Activated CD4-positive, alpha-beta T cell treated with anti-CD3 and anti-CD28 coated beads, Interleukin-2, amount 10 ng/mL, durations not matched to agents 7 days and 5 days (primary cell): ENCODE results near the gene MAT2A. TPM values are rescaled to one million over a fixed set of nuclear protein-coding genes. Genes with fewer than 3 reads are reported as not detected.

Experiments used
- CTCF ChIA-PET: fragments of 350-600 bp; sonication (Branson Sonifier 250); formaldehyde crosslinking; loops from one replicate; lab custom pipeline; 2021; ENCODE audit warnings: antibody characterized with exemption; lab: Charles Lee
- POLR2A ChIA-PET: fragments of 350-600 bp; sonication (Branson Sonifier 250); formaldehyde crosslinking; loops from one replicate; lab custom pipeline; 2021; ENCODE audit warnings: antibody characterized with exemption; lab: Charles Lee
- DNase-seq: peaks from one replicate; pipeline ENCODE4 v3.0.0-alpha.2; 2020
- H3K27ac Mint-ChIP-seq: one replicate; pipeline ENCODE4 v1.8.0; 2021; ENCODE audit warnings: mild to moderate bottlenecking, moderate library complexity, mixed read lengths
- H3K27me3 Mint-ChIP-seq: one replicate; pipeline ENCODE4 v1.8.0; 2021; ENCODE audit warnings: mixed read lengths
- H3K36me3 Mint-ChIP-seq: one replicate; pipeline ENCODE4 v1.8.0; 2021; ENCODE audit warnings: low read depth, mixed read lengths
- H3K4me1 Mint-ChIP-seq: one replicate; pipeline ENCODE4 v1.8.0; 2021; ENCODE audit warnings: mixed read lengths
- H3K4me3 Mint-ChIP-seq: one replicate; pipeline ENCODE4 v1.8.0; 2021; ENCODE audit warnings: mild to moderate bottlenecking, moderate library complexity, mixed read lengths
- H3K9me3 Mint-ChIP-seq: one replicate; pipeline ENCODE4 v1.8.0; 2021; ENCODE audit warnings: mixed read lengths
- total RNA-seq, 2 experiments: library from RNA; stranded (reverse); gene quantifications; one replicate each; pipeline ENCODE4 v1.2.3, GENCODE V29; 2021

Gene MAT2A
- total RNA-seq, 2 experiments from 2014 or later = 263 to 269 TPM

DNA sequence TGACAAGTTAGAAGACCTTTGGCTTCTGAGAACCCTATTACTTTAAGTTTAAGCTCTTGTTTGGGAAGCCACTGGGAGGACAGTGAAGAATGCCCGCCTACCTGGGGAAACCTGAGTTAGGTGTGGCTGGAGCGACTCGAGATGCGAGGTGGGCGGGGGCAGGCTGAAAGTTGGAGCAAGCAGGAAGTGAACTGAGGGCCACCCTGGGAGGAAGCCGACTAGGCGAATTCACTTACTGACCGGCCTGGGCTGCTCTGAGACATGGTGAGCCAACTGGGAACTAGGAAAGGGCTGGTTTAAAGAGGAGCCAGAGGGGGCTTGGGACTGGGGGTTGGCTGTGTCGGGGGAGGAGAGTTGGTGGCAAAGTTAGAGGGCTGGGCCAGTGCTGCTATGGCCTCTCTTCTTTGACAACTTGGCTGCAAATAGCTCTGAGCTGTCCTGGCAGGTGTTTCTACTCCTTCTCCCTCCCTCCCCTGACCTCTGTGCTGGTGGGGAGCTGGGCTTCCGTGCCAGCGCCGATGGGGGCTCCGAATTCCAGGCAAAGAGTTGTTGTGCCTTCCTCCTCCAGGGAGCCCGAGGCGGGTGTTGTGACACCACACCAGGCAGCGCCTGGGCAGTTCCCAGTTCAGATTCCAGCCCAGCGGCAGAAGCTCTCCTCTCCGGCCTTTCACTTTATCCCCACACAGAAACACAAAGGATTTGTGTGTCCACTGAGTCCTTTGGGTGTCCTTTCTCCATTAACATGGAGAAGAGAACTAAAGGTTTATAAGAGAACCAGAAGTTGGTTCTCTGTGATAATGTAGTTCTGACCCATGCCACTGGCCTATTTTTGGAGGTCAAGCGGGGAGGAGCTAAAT lies 38.6 kb downstream of the MAT2A start, which contains the start of gene VAMP8:
Gene VAMP8, plus strand, starts transcription at position 201 of the 857 bp plus-strand sequence. Its CDS starts 61 bp downstream, at position 262.
- Mint-ChIP-seq H3K4me3 (peak within 1 kb of the TSS; percentile 93), H3K27me3 (peaks cover 2% of the 10 kb centered on the region), H3K4me1 (peaks cover 39% of the 10 kb centered on the region), H3K9me3 (no peaks in the 10 kb centered on the region), H3K36me3 (peaks cover 31% of the 10 kb centered on the region), H3K27ac (peak within 1 kb of the TSS; percentile 92)
- DNase-seq = peak; percentile 73
- CTCF ChIA-PET = interaction anchor here (1.0 to 2.3 kb wide), 4 partner anchors 10 to 59 kb away, joined by 3 to 10 read pairs (median 4); no protein-coding TSS in a partner anchor
- POLR2A ChIA-PET = no interaction called here

DNA sequence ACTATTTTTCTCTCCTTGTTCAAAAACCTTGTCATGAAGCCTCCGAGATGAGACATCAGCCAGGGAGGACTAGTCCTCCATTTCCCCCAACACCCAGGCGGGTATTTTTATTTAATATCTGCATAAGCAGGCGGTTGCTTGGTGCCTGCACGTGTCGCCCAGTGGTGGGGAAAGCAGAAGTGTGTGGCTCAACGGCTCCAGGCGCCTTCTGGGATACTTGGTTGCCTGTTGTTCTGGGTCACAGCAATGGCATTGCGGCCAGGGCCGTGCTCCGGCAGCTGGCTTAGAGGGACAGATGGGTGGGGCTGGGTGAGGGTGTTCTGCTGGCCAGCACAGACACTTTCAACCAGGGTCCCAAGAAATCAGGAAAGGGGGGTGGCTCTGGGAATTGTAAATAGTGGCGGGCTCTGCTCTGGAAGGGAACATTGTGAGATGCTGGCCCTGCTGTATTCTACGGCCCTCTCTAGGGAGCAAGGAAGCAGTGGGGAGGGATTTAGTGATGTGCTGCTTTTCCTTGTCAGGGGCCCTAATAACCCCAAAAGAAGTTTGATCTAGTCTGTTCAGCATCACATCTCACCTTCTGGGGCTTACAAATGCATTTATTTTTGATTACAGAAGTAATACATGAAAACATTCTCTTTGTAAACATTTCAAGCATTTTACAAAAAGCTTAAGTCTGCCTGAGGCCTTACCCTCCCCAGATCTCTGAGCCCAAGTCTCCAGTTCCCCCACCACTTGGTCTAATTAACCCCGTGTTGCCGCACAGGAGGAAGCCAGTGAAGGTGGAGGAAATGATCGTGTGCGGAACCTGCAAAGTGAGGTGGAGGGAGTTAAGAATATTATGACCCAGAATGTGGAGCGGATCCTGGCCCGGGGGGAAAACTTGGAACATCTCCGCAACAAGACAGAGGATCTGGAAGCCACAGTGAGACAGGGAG lies 39.5 kb downstream of the MAT2A start:
- POLR2A ChIA-PET = no interaction called here
- peak; percentile 36 for DNase-seq
- CTCF ChIA-PET = interaction anchor here (0.8 to 2.3 kb wide), 4 partner anchors 11 to 26 kb away, joined by 3 to 10 read pairs (median 4); no protein-coding TSS in a partner anchor
- H3K27me3 Mint-ChIP-seq = no peaks in the 10 kb centered on the region
- peaks cover 33% of the 10 kb centered on the region for H3K36me3 Mint-ChIP-seq
- peaks cover 44% of the 10 kb centered on the region for H3K4me1 Mint-ChIP-seq
- peak overlapping the region; percentile 92 for H3K27ac Mint-ChIP-seq
- no peaks in the 10 kb centered on the region for H3K9me3 Mint-ChIP-seq
- peak overlapping the region; percentile 93 for H3K4me3 Mint-ChIP-seq

- Mint-ChIP-seq H3K4me3 (peak overlapping the region; percentile 93), H3K27ac (peak overlapping the region; percentile 92), H3K9me3 (no peaks in the 10 kb centered on the region), H3K4me1 (peaks cover 50% of the 10 kb centered on the region), H3K27me3 (no peaks in the 10 kb centered on the region), H3K36me3 (peaks cover 38% of the 10 kb centered on the region)
- no peak for DNase-seq
- CTCF ChIA-PET = interaction anchor here (0.8 to 2.3 kb wide), 2 partner anchors 15 to 27 kb away, joined by 3 to 10 read pairs; no protein-coding TSS in a partner anchor
- POLR2A ChIA-PET = no interaction called here
These were observed 40.4 kb downstream of the MAT2A start for GRCh38 chr2:85579266-85579935.

DNA sequence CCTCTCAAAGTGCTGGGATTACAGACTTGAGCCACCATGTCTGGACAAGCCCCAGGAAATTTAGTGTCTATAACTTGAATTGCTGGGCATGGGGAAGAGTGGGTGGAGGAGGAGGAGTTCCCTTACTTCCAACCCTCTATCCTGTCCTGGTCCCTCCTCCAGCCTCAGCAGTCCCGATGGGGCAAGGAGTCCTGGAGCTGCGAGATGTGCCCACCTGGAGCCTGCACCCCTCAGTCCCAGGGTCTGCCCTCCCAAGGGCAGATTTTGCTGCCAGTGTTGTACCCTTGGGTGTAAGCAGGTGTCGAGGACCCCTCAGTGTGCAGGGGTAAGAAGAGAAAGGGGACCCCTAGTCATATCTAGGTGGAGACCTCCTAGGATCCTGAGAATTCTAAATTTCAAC lies 41.2 kb downstream of the MAT2A start:
- H3K36me3 Mint-ChIP-seq = peaks cover 38% of the 10 kb centered on the region
- POLR2A ChIA-PET = no interaction called here
- H3K27ac Mint-ChIP-seq = peak overlapping the region; percentile 62
- peaks cover 55% of the 10 kb centered on the region for H3K4me1 Mint-ChIP-seq
- DNase-seq = no peak
- CTCF ChIA-PET = no interaction called here
- no peaks in the 10 kb centered on the region for H3K9me3 Mint-ChIP-seq
- H3K4me3 Mint-ChIP-seq = no peak overlapping the region
- no peaks in the 10 kb centered on the region for H3K27me3 Mint-ChIP-seq

GRCh38 chr2:85582492-85582891 lies 43.5 kb downstream of the MAT2A start:
- ChIA-PET POLR2A (no interaction called here), CTCF (interaction anchor here (1.1 to 1.5 kb wide), 2 partner anchors 14 to 30 kb away, joined by 4 to 5 read pairs; partner anchors contain the start of gene RNF181)
- Mint-ChIP-seq H3K9me3 (no peaks in the 10 kb centered on the region), H3K27ac (peak overlapping the region; percentile 58), H3K36me3 (peaks cover 40% of the 10 kb centered on the region), H3K4me1 (peaks cover 66% of the 10 kb centered on the region), H3K4me3 (no peak overlapping the region), H3K27me3 (no peaks in the 10 kb centered on the region)
- no peak for DNase-seq

DNA sequence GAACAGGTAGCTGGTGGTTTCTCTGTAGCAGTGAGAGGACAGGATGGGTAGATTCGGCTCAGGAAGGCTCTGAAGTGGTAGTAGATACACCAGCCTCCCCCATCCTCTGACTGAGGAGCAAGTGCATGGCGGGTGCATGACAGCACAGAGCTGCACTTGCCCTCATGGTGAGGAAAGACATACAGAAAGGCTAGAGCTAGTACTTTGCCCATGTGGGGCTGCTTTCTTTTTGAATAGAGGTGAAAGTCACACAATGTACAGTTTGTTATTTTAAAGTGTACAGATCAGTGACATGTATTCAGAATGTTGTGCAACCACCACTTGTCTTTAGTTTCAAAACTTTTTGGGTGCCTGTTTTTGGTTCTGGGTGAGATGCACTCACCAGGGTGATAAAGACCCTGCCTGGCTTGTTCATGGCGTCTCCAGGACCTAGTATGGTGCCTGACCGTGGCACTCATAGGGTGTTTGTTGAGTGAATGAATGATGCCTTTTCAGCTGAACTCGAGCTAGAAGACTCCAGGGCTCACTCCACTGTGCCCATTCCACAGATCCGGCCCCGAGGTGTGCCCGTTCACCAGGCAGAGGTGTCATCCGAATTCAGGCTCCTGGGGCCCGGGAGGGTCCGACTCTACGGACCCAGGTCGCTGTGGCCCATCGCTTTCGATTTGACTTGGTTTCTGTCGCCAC lies 44.8 kb downstream of the MAT2A start:
- peak overlapping the region; percentile 83 for H3K4me3 Mint-ChIP-seq
- DNase-seq = peak; percentile 49
- peak overlapping the region; percentile 91 for H3K27ac Mint-ChIP-seq
- H3K36me3 Mint-ChIP-seq = peaks cover 33% of the 10 kb centered on the region
- peaks cover 69% of the 10 kb centered on the region for H3K4me1 Mint-ChIP-seq
- no peaks in the 10 kb centered on the region for H3K9me3 Mint-ChIP-seq
- ChIA-PET POLR2A (interaction anchor here (0.6 kb wide), 1 partner anchor 40 kb away, joined by 4 read pairs; no protein-coding TSS in a partner anchor), CTCF (interaction anchor here (0.6 to 1.5 kb wide), 4 partner anchors 12 to 721 kb away, joined by 3 to 5 read pairs (median 4); partner anchors contain the start of gene RNF181)
- H3K27me3 Mint-ChIP-seq = no peaks in the 10 kb centered on the region

GRCh38 chr2:85584354-85584856 lies 45.4 kb downstream of the MAT2A start, which contains the start of gene VAMP5:
Gene VAMP5 (plus strand): TSS chr2:85584431. CDS start chr2:85584491, 60 bp downstream.
- ChIA-PET CTCF (interaction anchor here (1.2 kb wide), 1 partner anchor 12 kb away, joined by 3 read pairs; no protein-coding TSS in a partner anchor), POLR2A (interaction anchor here (0.7 kb wide), 1 partner anchor 43 kb away, joined by 4 read pairs; no protein-coding TSS in a partner anchor)
- Mint-ChIP-seq H3K36me3 (peaks cover 30% of the 10 kb centered on the region), H3K4me1 (peaks cover 64% of the 10 kb centered on the region), H3K27ac (peak within 1 kb of the TSS; percentile 91), H3K4me3 (peak within 1 kb of the TSS; percentile 83), H3K9me3 (no peaks in the 10 kb centered on the region), H3K27me3 (no peaks in the 10 kb centered on the region)
- no peak for DNase-seq

GRCh38 chr2:85584857-85585780 lies 46.2 kb downstream of the MAT2A start:
- peak overlapping the region; percentile 83 for H3K4me3 Mint-ChIP-seq
- peak overlapping the region; percentile 90 for H3K27ac Mint-ChIP-seq
- ChIA-PET CTCF (interaction anchor here (0.9 to 1.2 kb wide), 2 partner anchors 13 to 18 kb away, joined by 3 read pairs; partner anchors contain the start of gene TMEM150A), POLR2A (interaction anchor here (0.7 kb wide), 1 partner anchor 42 kb away, joined by 4 read pairs; no protein-coding TSS in a partner anchor)
- H3K4me1 Mint-ChIP-seq = peaks cover 61% of the 10 kb centered on the region
- peaks cover 26% of the 10 kb centered on the region for H3K36me3 Mint-ChIP-seq
- no peaks in the 10 kb centered on the region for H3K9me3 Mint-ChIP-seq
- DNase-seq = peak; percentile 26
- H3K27me3 Mint-ChIP-seq = no peaks in the 10 kb centered on the region

DNA sequence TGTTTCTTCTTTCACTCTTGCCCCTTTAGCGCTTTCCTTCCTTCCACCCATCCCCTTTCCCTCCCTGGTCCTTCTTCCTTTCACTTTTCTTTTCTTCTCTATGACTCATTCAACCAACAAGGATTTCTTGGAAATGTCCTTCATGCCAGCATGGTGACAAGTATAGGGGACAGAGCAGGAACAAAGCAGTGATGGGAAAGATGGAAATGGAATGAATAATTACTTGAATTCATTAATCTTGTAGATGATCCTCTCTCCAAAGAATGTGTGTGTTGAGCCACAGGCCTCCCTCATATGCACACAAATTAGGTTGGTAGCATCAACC lies 46.8 kb downstream of the MAT2A start:
- CTCF ChIA-PET = interaction anchor here (0.9 kb wide), 1 partner anchor 17 kb away, joined by 3 read pairs; the partner anchor contains the start of gene TMEM150A
- H3K4me1 Mint-ChIP-seq = peaks cover 61% of the 10 kb centered on the region
- POLR2A ChIA-PET = no interaction called here
- no peaks in the 10 kb centered on the region for H3K27me3 Mint-ChIP-seq
- no peaks in the 10 kb centered on the region for H3K9me3 Mint-ChIP-seq
- peak overlapping the region; percentile 83 for H3K4me3 Mint-ChIP-seq
- H3K27ac Mint-ChIP-seq = peak overlapping the region; percentile 90
- H3K36me3 Mint-ChIP-seq = peaks cover 23% of the 10 kb centered on the region
- DNase-seq = no peak

DNA sequence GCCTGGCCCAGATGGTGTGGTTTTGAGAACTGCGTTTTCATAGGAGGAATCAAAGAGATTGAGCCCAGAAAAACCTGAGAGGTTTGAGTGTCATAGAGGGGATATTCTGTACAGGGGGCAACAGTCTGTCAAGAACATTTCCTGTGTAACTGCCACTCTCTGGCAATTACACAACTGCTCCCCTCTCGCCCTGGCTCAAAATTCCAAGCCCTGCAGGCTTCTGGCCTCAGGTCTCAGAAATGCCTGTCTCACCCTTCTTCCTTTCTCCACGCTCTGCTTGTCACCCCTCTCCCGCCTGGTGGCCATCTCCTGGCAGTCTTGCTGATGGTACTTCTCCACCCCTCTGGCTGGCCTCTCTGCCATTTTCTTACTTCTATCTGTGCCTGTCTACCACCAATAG lies 49.3 kb downstream of the MAT2A start:
- H3K4me1 Mint-ChIP-seq = peaks cover 49% of the 10 kb centered on the region
- peaks cover 10% of the 10 kb centered on the region for H3K36me3 Mint-ChIP-seq
- H3K9me3 Mint-ChIP-seq = no peaks in the 10 kb centered on the region
- peak overlapping the region; percentile 2 for H3K27ac Mint-ChIP-seq
- CTCF ChIA-PET = interaction anchor here (0.7 kb wide), 1 partner anchor 198 kb away, joined by 3 read pairs; no protein-coding TSS in a partner anchor
- H3K4me3 Mint-ChIP-seq = no peak overlapping the region
- DNase-seq = no peak
- POLR2A ChIA-PET = interaction anchor here (0.6 kb wide), 1 partner anchor 568 kb away, joined by 3 read pairs; no protein-coding TSS in a partner anchor
- no peaks in the 10 kb centered on the region for H3K27me3 Mint-ChIP-seq
